ENCODE measurements around the gene KIAA0753.

DNA sequence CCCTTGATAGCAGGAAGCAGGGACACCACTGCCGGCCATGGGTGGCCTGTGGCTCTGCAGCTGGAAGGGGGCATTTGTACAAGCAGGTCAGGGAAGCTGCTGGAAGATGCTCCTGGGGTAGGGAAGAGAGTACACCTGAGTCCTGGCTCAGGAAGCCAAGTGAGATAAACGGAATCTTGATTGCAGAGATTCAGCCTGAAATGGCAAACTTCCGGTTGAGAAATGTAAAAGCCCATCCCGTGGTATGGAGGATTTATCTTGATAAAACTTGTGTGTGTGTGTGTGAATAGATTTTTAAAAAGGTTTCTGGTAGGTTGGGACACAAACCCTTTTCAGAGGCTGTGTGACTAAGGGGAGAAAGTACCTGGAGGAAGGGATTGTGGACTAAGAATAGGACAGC lies 40.7 kb upstream of the KIAA0753 start:
- TF ChIP-seq POLR2AphosphoS5 (IDR thresholded peaks at IDR 0.05; ENCODE audit: low read depth, low read length) (no peak), BCL11A (IDR thresholded peaks at IDR 0.05; ENCODE audit: low read depth in 2 of 2, low read length in 2 of 2) (no peak), EGR1 (IDR thresholded peaks at IDR 0.05; ENCODE audit: borderline replicate concordance, low read depth, low read length) (no peak)
- TF ChIP-seq, protein P1, sequence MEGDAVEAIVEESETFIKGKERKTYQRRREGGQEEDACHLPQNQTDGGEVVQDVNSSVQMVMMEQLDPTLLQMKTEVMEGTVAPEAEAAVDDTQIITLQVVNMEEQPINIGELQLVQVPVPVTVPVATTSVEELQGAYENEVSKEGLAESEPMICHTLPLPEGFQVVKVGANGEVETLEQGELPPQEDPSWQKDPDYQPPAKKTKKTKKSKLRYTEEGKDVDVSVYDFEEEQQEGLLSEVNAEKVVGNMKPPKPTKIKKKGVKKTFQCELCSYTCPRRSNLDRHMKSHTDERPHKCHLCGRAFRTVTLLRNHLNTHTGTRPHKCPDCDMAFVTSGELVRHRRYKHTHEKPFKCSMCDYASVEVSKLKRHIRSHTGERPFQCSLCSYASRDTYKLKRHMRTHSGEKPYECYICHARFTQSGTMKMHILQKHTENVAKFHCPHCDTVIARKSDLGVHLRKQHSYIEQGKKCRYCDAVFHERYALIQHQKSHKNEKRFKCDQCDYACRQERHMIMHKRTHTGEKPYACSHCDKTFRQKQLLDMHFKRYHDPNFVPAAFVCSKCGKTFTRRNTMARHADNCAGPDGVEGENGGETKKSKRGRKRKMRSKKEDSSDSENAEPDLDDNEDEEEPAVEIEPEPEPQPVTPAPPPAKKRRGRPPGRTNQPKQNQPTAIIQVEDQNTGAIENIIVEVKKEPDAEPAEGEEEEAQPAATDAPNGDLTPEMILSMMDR (IDR thresholded peaks at IDR 0.05; ENCODE audit: control extremely low read depth in 1 of 3, insufficient read depth in 1 of 3, low read depth in 1 of 3, low read length in 3 of 3): no peak
- TF ChIP-seq, protein P2, sequence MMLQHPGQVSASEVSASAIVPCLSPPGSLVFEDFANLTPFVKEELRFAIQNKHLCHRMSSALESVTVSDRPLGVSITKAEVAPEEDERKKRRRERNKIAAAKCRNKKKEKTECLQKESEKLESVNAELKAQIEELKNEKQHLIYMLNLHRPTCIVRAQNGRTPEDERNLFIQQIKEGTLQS (IDR thresholded peaks at IDR 0.05; ENCODE audit: insufficient read depth, low read depth, low read length): no peak
- TF ChIP-seq, protein P3, sequence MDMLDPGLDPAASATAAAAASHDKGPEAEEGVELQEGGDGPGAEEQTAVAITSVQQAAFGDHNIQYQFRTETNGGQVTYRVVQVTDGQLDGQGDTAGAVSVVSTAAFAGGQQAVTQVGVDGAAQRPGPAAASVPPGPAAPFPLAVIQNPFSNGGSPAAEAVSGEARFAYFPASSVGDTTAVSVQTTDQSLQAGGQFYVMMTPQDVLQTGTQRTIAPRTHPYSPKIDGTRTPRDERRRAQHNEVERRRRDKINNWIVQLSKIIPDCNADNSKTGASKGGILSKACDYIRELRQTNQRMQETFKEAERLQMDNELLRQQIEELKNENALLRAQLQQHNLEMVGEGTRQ (IDR thresholded peaks at IDR 0.05; ENCODE audit: low read length): no peak
- TF ChIP-seq, protein P4, sequence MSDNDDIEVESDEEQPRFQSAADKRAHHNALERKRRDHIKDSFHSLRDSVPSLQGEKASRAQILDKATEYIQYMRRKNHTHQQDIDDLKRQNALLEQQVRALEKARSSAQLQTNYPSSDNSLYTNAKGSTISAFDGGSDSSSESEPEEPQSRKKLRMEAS (IDR thresholded peaks at IDR 0.05): no peak
